Urinary bladder (tissue), 4 donors: ENCODE results near the gene SPRR2G. TPM values are rescaled to one million over a fixed set of nuclear protein-coding genes. Genes with fewer than 3 reads are reported as not detected.
"Not testable (repeated sequence)": the region's sequence is repeated elsewhere in the genome, so short reads cannot be mapped to it uniquely, and the experiment has no call there.

ENCODE experiments used
- DNase-seq: peaks from one replicate; pipeline ENCODE4 v3.0.0-alpha.2; 2015; ENCODE audit errors: extremely low spot score
- H3K27ac ChIP-seq: one replicate; pipeline ENCODE4 v1.5.1; 2013; ENCODE audit warnings: low read depth, mild to moderate bottlenecking, moderate library complexity
- H3K36me3 ChIP-seq: one replicate; pipeline ENCODE4 v1.6.1; 2013; ENCODE audit warnings: mild to moderate bottlenecking, moderate library complexity; ENCODE audit not compliant: insufficient read depth
- H3K4me1 ChIP-seq: one replicate; pipeline ENCODE4 v1.6.1; 2013; ENCODE audit warnings: mild to moderate bottlenecking, moderate library complexity; ENCODE audit not compliant: insufficient read depth
- H3K4me3 ChIP-seq: one replicate; pipeline ENCODE4 v1.5.1; 2013; ENCODE audit warnings: low read depth, low read length
- WGBS: extraction: QIAGEN DNeasy Blood & Tissue Kit; methylation state at CpG from one replicate; pipeline ENCODE4 v1.1.7; 2013; 5-methylcytosine and 5-hydroxymethylcytosine counted together
- polyA plus RNA-seq: library from polyadenylated mRNA; stranded (reverse); fragments of 200-250 nt; gene quantifications from one replicate; pipeline ENCODE4 v1.2.3, GENCODE V29; 2013
- total RNA-seq: library from RNA; depleted of rRNA; stranded (reverse); fragments of >200 nt; gene quantifications from one replicate; pipeline ENCODE4 v1.2.3, GENCODE V29; 2014
- donor health status: healthy with polysubstance abuse.
- donor health status: healthy.

The SPRR2G gene
- total and polyA plus RNA-seq, 2 donors, result not detected

GRCh38 chr1:153133267-153133666 is 17.4 kb downstream of the SPRR2G start:
- no peak overlapping the region for H3K4me3 ChIP-seq
- no peaks in the 10 kb centered on the region for H3K4me1 ChIP-seq
- no peaks in the 10 kb centered on the region for H3K36me3 ChIP-seq
- WGBS, result 90% methylated on average over 1 of the region's 1 CpG
- no peak for DNase-seq
- no peak overlapping the region for H3K27ac ChIP-seq

- not testable (repeated sequence) for H3K36me3 ChIP-seq, H3K27ac ChIP-seq, DNase-seq, H3K4me3 ChIP-seq, H3K4me1 ChIP-seq
- 88% methylated on average over 4 of the region's 4 CpGs for WGBS
Measured at GRCh38 chr1:153128688-153129087, 22.0 kb downstream of the SPRR2G start.

- no peak overlapping the region for H3K4me3 ChIP-seq
- H3K36me3 ChIP-seq, result no peaks in the 10 kb centered on the region
- WGBS, result 70% methylated on average over 2 of the region's 2 CpGs
- no peaks in the 10 kb centered on the region for H3K4me1 ChIP-seq
- DNase-seq, result no peak
- H3K27ac ChIP-seq, result no peak overlapping the region
Measured at GRCh38 chr1:153127296-153127695, 23.4 kb downstream of the SPRR2G start.

- H3K36me3 ChIP-seq, result no peaks in the 10 kb centered on the region
- DNase-seq, result no peak
- no peaks in the 10 kb centered on the region for H3K4me1 ChIP-seq
- 94% methylated on average over 1 of the region's 1 CpG for WGBS
- H3K4me3 ChIP-seq, result no peak overlapping the region
- H3K27ac ChIP-seq, result no peak overlapping the region
Measured at GRCh38 chr1:153125536-153125935, 25.2 kb downstream of the SPRR2G start.

- not testable (repeated sequence) for H3K36me3 ChIP-seq, H3K4me1 ChIP-seq
Measured at GRCh38 chr1:153123793-153124192, 26.9 kb downstream of the SPRR2G start.

GRCh38 chr1:153122831-153123421 is 27.8 kb downstream of the SPRR2G start:
- 34% methylated on average over 3 of the region's 3 CpGs for WGBS
- Histone ChIP-seq H3K4me1 (no peaks in the 10 kb centered on the region), H3K4me3 (no peak overlapping the region), H3K36me3 (no peaks in the 10 kb centered on the region), H3K27ac (no peak overlapping the region)
- DNase-seq, result peak; percentile 7

More at GRCh38 chr1:153123793-153124192, 26.9 kb downstream of the SPRR2G start:
- 54% methylated on average over 8 of the region's 8 CpGs for WGBS
- not testable (repeated sequence) for H3K4me3 ChIP-seq, H3K27ac ChIP-seq, DNase-seq

GRCh38 chr1:153120945-153121344 is 29.7 kb downstream of the SPRR2G start:
- Histone ChIP-seq H3K27ac (no peak overlapping the region), H3K36me3 (no peaks in the 10 kb centered on the region), H3K4me1 (no peaks in the 10 kb centered on the region), H3K4me3 (no peak overlapping the region)
- DNase-seq, result no peak

GRCh38 chr1:153119491-153119971 is 31.2 kb downstream of the SPRR2G start:
- H3K4me1 ChIP-seq, result no peaks in the 10 kb centered on the region
- H3K36me3 ChIP-seq, result no peaks in the 10 kb centered on the region
- H3K27ac ChIP-seq, result no peak overlapping the region
- no peak for DNase-seq
- H3K4me3 ChIP-seq, result no peak overlapping the region
- 24% methylated on average over 3 of the region's 3 CpGs for WGBS

GRCh38 chr1:153115264-153115663 is 35.4 kb downstream of the SPRR2G start:
- H3K4me1 ChIP-seq, H3K36me3 ChIP-seq, DNase-seq, H3K4me3 ChIP-seq, H3K27ac ChIP-seq: not testable (repeated sequence)

- H3K27ac ChIP-seq, result no peak within 1 kb of the TSS
- no peaks in the 10 kb centered on the region for H3K4me1 ChIP-seq
- no peaks in the 10 kb centered on the region for H3K36me3 ChIP-seq
- WGBS, result 82% methylated on average over 3 of the region's 3 CpGs
- H3K4me3 ChIP-seq, result no peak within 1 kb of the TSS
- no peak for DNase-seq
Measured at GRCh38 chr1:153113416-153113815, 37.3 kb downstream of the SPRR2G start, which contains the start of gene SPRR2F. TSS of gene SPRR2F (minus strand) at chr1:153113516. CDS start at chr1:153112733, 783 bp downstream.

GRCh38 chr1:153112454-153112853 is 38.2 kb downstream of the SPRR2G start:
- H3K36me3 ChIP-seq, H3K4me3 ChIP-seq, DNase-seq, H3K27ac ChIP-seq, H3K4me1 ChIP-seq: not testable (repeated sequence)
- 77% methylated on average over 5 of the region's 5 CpGs for WGBS

- WGBS, result 85% methylated on average over 5 of the region's 5 CpGs
- no peak overlapping the region for H3K27ac ChIP-seq
- no peak overlapping the region for H3K4me3 ChIP-seq
- no peak for DNase-seq
- H3K4me1 ChIP-seq, result no peaks in the 10 kb centered on the region
- H3K36me3 ChIP-seq, result no peaks in the 10 kb centered on the region
Measured at GRCh38 chr1:153100245-153100644, 50.4 kb downstream of the SPRR2G start.
